HG03097 (cell line): ENCODE measurements around the gene GALNT12.

Experiments
- ATAC-seq: cut with Tn5 transposase; IDR thresholded peaks from one replicate; pipeline ENCODE4 v1.9.1; 2021; ENCODE audit not compliant: unreplicated experiment, low FRiP score

GALNT12 gene

GRCh38 chr9:98781588-98782383, 25.7 kb upstream of the GALNT12 start:
- ATAC-seq, result no peak

GRCh38 chr9:98783518-98784226, 23.8 kb upstream of the GALNT12 start:
- ATAC-seq, result no peak

- ATAC-seq, result no peak
Measured at GRCh38 chr9:98784831-98785806, 22.4 kb upstream of the GALNT12 start.

GRCh38 chr9:98786750-98787510, 20.5 kb upstream of the GALNT12 start:
- no peak for ATAC-seq

- no peak for ATAC-seq
Measured at GRCh38 chr9:98787766-98788335, 19.6 kb upstream of the GALNT12 start.

- no peak for ATAC-seq
Measured at GRCh38 chr9:98789483-98790133, 17.9 kb upstream of the GALNT12 start.

GRCh38 chr9:98790134-98790841, 17.2 kb upstream of the GALNT12 start:
- ATAC-seq, result no peak

- ATAC-seq, result no peak
Measured at GRCh38 chr9:98790842-98791607, 16.4 kb upstream of the GALNT12 start.

- no peak for ATAC-seq
Measured at GRCh38 chr9:98791608-98792490, 15.6 kb upstream of the GALNT12 start.

GRCh38 chr9:98793031-98793430, 14.4 kb upstream of the GALNT12 start:
- no peak for ATAC-seq

- no peak for ATAC-seq
Measured at GRCh38 chr9:98794802-98795201, 12.7 kb upstream of the GALNT12 start.

GRCh38 chr9:98795295-98795955, 12.0 kb upstream of the GALNT12 start:
- ATAC-seq, result no peak

- ATAC-seq, result no peak
Measured at GRCh38 chr9:98795970-98796363, 11.5 kb upstream of the GALNT12 start.

GRCh38 chr9:98796364-98797101, 10.9 kb upstream of the GALNT12 start, which contains the start of gene ANKS6:
TSS of gene ANKS6 (minus strand) at chr9:98796555. CDS start at chr9:98796491, 64 bp downstream.
- peak; percentile 84 for ATAC-seq

- ATAC-seq, result no peak
Measured at GRCh38 chr9:98797491-98797890, 10.0 kb upstream of the GALNT12 start.

GRCh38 chr9:98798254-98798653, 9.2 kb upstream of the GALNT12 start:
- no peak for ATAC-seq
